Psoas muscle (tissue), 8 donors: Measurements from ENCODE around the gene FAM241A. TPM values are rescaled to one million over a fixed set of nuclear protein-coding genes. Genes with fewer than 3 reads are reported as not detected.
"Not testable (repeated sequence)": the region's sequence is repeated elsewhere in the genome, so short reads cannot be mapped to it uniquely, and the experiment has no call there.

Experiments used
- ATAC-seq, 4 donors: fragments of 200-7000 bp; cut with Tn5 transposase; one replicate each; pipeline ENCODE4 v1.9.1; 2020; ENCODE audit warnings: moderate library complexity in 3 of 4, mild to moderate bottlenecking in 2 of 4
- DNase-seq, 2 donors: peaks; one replicate each; pipeline ENCODE4 v3.0.0-alpha.2; 2020
- H3K27ac ChIP-seq: fragments of 200-600 bp; one replicate; pipeline ENCODE4 v1.8.0; 2022
- H3K27me3 ChIP-seq, 3 donors: fragments of 200-600 bp in 1 of 3; one replicate each; pipeline versions ENCODE4 v1.6.1 to v1.8.0; 2013 to 2022; ENCODE audit warnings: low read length in 2 of 3, mild to moderate bottlenecking in 2 of 3, moderate library complexity in 1 of 3; ENCODE audit not compliant: insufficient read depth in 3 of 3
- H3K36me3 ChIP-seq, 2 donors: fragments of 200-600 bp in 1 of 2; one replicate each; pipeline versions ENCODE4 v1.6.1 to v1.8.0; 2013 to 2022; ENCODE audit warnings: low read depth in 1 of 2, mild to moderate bottlenecking in 1 of 2, moderate library complexity in 1 of 2; ENCODE audit not compliant: insufficient read depth in 1 of 2
- H3K4me1 ChIP-seq: fragments of 200-600 bp; one replicate; pipeline ENCODE4 v1.8.0; 2022
- H3K4me3 ChIP-seq: fragments of 200-600 bp; one replicate; pipeline ENCODE4 v1.8.0; 2022; ENCODE audit warnings: mild to moderate bottlenecking
- H3K9me3 ChIP-seq: fragments of 200-600 bp; one replicate; pipeline ENCODE4 v1.8.0; 2022
- WGBS, 3 donors: extraction: QIAGEN DNeasy Blood & Tissue Kit; methylation state at CpG; one replicate each; pipeline versions ENCODE4 v1.1.6 to v1.1.7; 2013; 5-methylcytosine and 5-hydroxymethylcytosine counted together
- intact Hi-C, 2 donors: fragments of 100-400 bp; cut with DNase I; formaldehyde crosslinking; loops; one replicate each; pipeline versions ENCODE4 v1.11.0 to v1.14.2; 2022
- polyA plus RNA-seq, 3 donors: library from polyadenylated mRNA; stranded (reverse); fragments of 200-250 nt; gene quantifications; one replicate each; pipeline ENCODE4 v1.2.3, GENCODE V29; 2013
- total RNA-seq, 4 donors: library from RNA; stranded (reverse); fragmentation: NEBNext Ultra II Directional in 2 of 4; extraction: Animal tissue kit (Norgen Biotek cat#: 25700) in 2 of 4; gene quantifications; one replicate each; pipeline versions ENCODE4 v1.2.1 to v1.2.4, GENCODE V29; 2021 to 2023
- TF ChIP-seq, protein P1 (sequence below): fragments of 200-600 bp; IDR thresholded peaks from one replicate; pipeline ENCODE4 v1.8.0; 2022; ENCODE audit warnings: antibody characterized with exemption
- donor health status: healthy with polysubstance abuse.
- donor health status: DM: no; HTN: no; CAD: no; lungs with moderate emphysema.
- donor health status: Bipolar disorder and iron deficiency.
- donor health status: healthy.
- donor health status: DM: yes; HTN: yes; CAD: no.
- donor health status: DM: no; HTN: no; CAD: no.
- donor health status: DM: no; HTN: no; CAD: no.
- donor health status: DM: yes; HTN: yes; CAD: no.

The FAM241A gene
- total and polyA plus RNA-seq, 7 donors = 2.6 to 6.0 (median 3.1) TPM

DNA sequence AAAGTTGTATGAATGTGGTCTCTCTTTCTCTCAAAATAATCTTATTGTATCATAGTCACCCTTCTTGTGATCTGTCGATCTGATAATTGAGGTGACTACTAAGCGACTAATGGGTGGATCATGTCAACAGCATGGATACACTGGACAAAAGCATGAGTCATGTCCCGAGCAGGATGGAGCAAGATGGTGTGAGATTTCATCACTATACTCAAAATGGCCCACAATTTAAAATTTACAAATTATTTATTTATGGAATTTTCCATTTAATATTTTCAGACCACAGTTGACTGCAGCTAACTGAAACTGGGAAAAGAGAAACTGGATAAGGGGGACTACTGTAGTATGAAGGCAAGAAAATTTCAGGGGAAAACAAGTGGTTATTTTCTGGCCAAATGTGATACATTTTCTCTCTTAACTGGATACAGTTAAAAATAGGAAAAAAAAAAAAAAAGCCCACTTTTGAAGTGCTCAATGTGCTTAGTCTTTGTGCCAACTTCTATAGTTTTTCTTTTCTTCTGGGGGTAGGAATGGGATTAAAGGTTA is 25.3 kb downstream of the FAM241A start:
- WGBS, 3 donors = 51 to 79% (median 53%) methylated on average over 3 of the region's 3 CpGs
- Histone ChIP-seq H3K4me3 (no peak overlapping the region), H3K9me3 (no peaks in the 10 kb centered on the region), H3K27me3 (no peaks in the 10 kb centered on the region), H3K4me1 (peaks cover 31% of the 10 kb centered on the region), H3K36me3 (no peaks in the 10 kb centered on the region), H3K27ac (no peak overlapping the region)
- DNase-seq (no peak), ATAC-seq (peak; percentile 61 to 71 (median 62))
- intact Hi-C loops = no loop called here
- TF ChIP-seq, protein P1, sequence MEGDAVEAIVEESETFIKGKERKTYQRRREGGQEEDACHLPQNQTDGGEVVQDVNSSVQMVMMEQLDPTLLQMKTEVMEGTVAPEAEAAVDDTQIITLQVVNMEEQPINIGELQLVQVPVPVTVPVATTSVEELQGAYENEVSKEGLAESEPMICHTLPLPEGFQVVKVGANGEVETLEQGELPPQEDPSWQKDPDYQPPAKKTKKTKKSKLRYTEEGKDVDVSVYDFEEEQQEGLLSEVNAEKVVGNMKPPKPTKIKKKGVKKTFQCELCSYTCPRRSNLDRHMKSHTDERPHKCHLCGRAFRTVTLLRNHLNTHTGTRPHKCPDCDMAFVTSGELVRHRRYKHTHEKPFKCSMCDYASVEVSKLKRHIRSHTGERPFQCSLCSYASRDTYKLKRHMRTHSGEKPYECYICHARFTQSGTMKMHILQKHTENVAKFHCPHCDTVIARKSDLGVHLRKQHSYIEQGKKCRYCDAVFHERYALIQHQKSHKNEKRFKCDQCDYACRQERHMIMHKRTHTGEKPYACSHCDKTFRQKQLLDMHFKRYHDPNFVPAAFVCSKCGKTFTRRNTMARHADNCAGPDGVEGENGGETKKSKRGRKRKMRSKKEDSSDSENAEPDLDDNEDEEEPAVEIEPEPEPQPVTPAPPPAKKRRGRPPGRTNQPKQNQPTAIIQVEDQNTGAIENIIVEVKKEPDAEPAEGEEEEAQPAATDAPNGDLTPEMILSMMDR = no peak

DNA sequence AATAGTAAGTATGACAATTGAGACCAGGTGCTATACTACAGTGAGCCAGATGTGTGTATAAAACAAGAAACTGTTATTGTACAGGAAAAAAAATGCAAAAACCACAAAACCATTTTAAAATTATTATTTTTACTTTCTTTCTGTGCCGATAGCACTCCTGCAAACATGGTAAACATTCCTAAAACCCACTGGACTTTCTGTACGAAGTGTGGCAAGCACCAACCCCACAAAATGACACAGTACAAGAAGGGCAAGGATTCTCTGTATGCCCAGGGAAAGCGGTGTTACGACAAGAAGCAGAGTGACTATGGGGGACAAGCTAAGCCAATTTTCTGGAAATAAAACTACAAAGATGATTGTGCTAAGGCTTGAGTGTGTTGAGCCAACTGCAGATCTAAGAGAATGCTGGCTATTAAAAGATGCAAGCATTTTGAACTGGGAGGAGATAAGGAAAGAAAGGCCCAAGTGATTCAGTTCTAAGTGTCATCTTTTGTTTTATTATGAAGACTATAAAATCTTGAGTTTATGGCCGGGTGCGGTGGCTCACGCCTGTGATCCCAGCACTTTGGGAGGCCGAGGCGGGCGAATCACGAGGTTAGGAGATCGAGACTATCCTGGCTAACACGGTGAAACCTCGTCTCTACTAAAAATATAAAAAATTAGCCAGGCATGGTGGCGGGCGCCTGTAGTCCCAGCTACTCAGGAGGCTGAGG is 26.0 kb downstream of the FAM241A start:
- intact Hi-C loops, H3K27ac ChIP-seq, H3K4me3 ChIP-seq, DNase-seq, H3K9me3 ChIP-seq, ATAC-seq, H3K27me3 ChIP-seq, H3K36me3 ChIP-seq: not testable (repeated sequence)
- 90 to 93% (median 93%) methylated on average over 14 to 16 of the region's 16 CpGs for WGBS, 3 donors
- H3K4me1 ChIP-seq = peaks cover 37% of the 10 kb centered on the region

DNA sequence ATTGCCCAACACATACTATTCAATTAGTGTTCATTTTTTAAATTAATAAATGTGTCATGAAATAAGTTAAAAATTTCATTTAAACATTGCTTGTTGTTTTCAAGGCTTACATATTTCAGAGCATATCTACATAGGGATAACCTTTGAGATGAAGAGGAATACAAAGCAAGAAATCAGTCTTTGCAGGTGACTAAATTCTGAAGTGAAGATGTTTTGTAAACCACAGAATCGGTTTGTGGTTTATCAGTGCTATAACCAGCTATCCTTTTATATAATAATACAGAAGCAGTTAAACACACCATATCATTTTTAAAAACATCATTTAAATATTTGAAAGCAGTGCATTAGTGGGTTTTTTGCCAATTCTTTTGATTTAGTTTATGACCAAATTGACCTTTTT is 26.9 kb downstream of the FAM241A start:
- no peak for ATAC-seq
- H3K9me3 ChIP-seq = no peaks in the 10 kb centered on the region
- H3K36me3 ChIP-seq = no peaks in the 10 kb centered on the region
- no peak overlapping the region for H3K27ac ChIP-seq
- TF ChIP-seq, protein P1 = no peak
- no peak overlapping the region for H3K4me3 ChIP-seq
- peaks cover 40% of the 10 kb centered on the region for H3K4me1 ChIP-seq
- DNase-seq = no peak
- no peaks in the 10 kb centered on the region for H3K27me3 ChIP-seq
- intact Hi-C loops = loop anchor here in 1 of 2 donors (2.0 kb wide), 1 partner anchor 59 kb away; the partner anchor contains the start of gene AP1AR
- WGBS, 3 donors = 92 to 96% (median 95%) methylated on average over 1 of the region's 1 CpG

DNA sequence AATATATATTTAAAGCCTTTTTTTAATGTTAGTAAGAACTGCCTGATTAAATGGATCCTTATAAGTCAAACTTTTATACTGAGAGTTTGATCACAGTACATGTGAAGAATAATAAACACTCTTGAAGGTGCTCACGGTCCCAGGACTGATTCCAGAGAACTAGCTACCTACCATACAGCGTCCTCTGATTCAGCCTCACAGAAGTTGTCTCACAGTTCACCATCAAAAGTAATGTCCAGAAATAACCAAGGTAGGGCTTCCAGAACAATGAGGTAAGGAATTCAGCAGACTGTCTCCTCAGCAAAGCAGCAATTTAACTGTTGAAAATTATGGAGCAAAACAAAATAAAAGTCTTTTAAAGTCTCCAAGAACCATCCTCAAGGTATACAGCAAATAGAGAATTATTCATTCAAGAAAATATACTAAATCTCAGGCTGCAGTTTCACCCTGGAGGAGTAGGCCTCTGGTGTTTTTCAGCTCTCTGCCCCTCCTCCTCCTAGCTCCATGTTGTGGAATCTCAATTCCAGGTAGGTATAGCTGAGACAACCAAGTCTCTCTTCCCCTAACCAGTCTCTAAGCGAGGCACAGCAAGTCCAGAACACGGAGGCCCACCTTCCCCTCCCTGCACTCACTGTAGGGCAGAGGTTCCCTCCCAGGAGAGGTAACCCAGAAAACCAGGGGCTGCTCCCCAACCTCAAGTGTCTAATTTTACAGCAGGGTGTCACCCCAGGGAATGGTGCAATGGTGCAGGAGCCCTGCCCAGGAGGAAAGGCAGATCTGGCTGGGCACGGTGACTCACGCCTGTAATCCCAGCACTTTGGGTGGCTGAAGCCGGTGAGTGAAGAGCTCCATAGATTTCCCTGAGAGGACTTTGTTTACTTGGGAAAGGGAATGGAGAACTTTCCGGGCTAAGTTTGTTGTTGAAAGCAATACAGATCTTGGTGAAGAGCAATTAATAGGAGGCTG is 28.6 kb downstream of the FAM241A start:
- ATAC-seq (peak; percentile 78 to 95 (median 92)), DNase-seq (peak; percentile 23 to 67)
- H3K27ac ChIP-seq = peak overlapping the region; percentile 48
- H3K27me3 ChIP-seq = no peaks in the 10 kb centered on the region
- no peaks in the 10 kb centered on the region for H3K36me3 ChIP-seq
- 85 to 87% (median 85%) methylated on average over 8 of the region's 8 CpGs for WGBS, 3 donors
- H3K4me3 ChIP-seq = no peak overlapping the region
- no peaks in the 10 kb centered on the region for H3K9me3 ChIP-seq
- intact Hi-C loops = loop anchor here in 1 of 2 donors (2.0 kb wide), 1 partner anchor 57 kb away; the partner anchor contains the start of gene AP1AR
- H3K4me1 ChIP-seq = peaks cover 40% of the 10 kb centered on the region
- TF ChIP-seq, protein P1 = no peak

DNA sequence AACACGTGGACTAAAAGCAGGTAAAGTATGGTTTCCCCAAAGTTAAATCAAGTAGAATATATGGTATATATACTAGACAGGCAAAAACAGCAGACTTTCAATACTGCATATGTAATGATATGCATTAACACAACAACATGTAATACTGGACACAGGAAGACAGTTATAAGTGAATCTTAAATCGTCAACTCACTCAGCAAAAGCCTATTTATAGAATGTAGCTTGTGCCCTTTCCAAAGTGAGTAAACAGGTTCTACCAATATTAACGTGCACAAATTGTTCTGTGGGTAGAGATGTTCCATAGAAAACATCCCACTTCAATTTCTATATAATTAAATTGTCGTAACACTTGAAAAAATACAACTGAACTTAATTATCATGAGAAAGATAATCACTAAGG is 30.6 kb downstream of the FAM241A start:
- H3K4me1 ChIP-seq = peaks cover 28% of the 10 kb centered on the region
- peak overlapping the region; percentile 54 for H3K27ac ChIP-seq
- ATAC-seq = peak in 3 of 4 donors; percentile 55 to 77 (median 58)
- no peaks in the 10 kb centered on the region for H3K9me3 ChIP-seq
- no peak for DNase-seq
- intact Hi-C loops = no loop called here
- H3K4me3 ChIP-seq = peak overlapping the region; percentile 11
- H3K36me3 ChIP-seq = no peaks in the 10 kb centered on the region
- WGBS, 3 donors = 42 to 68% (median 49%) methylated on average over 4 of the region's 4 CpGs
- no peaks in the 10 kb centered on the region for H3K27me3 ChIP-seq
- TF ChIP-seq, protein P1 = no peak
